ENCODE results near the gene MUL1.

MUL1 gene, protein sequence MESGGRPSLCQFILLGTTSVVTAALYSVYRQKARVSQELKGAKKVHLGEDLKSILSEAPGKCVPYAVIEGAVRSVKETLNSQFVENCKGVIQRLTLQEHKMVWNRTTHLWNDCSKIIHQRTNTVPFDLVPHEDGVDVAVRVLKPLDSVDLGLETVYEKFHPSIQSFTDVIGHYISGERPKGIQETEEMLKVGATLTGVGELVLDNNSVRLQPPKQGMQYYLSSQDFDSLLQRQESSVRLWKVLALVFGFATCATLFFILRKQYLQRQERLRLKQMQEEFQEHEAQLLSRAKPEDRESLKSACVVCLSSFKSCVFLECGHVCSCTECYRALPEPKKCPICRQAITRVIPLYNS

DNA sequence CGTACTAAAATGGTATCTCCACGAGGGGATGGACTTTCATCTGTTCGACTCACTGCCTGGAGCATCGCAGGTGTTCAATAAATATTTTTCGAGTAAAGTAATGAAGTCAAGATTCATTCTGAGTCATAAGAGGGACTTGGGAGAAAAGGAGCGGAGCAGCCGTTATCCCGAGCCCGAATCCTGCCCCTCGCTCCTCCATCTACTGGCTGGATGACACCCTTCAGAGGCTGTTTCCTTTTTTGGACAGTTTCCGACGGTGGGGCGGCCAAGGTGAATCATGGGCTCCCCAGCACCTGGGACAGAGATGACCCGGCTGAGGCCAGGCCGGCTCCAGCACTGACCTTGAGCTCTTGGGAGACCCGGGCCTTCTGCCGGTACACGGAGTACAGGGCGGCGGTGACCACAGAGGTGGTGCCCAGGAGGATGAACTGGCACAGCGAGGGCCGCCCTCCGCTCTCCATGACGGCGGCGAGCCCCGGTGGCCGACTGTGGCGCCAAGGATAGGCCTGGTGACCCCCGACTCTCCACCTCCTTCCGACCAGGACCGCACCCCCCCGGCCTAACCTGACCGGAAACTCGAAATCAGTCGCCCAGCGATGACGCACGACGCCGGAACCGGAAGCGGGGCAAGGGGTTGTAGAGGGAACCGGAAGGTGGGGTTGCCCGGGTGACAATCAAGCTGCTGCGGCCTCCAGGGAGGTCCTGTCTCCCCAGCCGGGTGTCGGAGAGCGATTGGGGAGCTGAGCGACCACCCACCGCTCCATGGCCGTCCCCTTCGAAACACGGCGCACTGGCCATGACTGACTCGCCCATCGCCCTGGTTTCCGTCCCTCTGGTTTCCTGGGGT lies at the start of gene MUL1:
TSS of gene MUL1 (minus strand) at position 588 of the 847 bp plus-strand sequence. CDS start at position 461, 127 bp downstream.
- in situ Hi-C loops (cut with HindIII; ENCODE audit: low sequenced_read_pairs) = no loop called here
- TF ChIP-seq, protein P1, sequence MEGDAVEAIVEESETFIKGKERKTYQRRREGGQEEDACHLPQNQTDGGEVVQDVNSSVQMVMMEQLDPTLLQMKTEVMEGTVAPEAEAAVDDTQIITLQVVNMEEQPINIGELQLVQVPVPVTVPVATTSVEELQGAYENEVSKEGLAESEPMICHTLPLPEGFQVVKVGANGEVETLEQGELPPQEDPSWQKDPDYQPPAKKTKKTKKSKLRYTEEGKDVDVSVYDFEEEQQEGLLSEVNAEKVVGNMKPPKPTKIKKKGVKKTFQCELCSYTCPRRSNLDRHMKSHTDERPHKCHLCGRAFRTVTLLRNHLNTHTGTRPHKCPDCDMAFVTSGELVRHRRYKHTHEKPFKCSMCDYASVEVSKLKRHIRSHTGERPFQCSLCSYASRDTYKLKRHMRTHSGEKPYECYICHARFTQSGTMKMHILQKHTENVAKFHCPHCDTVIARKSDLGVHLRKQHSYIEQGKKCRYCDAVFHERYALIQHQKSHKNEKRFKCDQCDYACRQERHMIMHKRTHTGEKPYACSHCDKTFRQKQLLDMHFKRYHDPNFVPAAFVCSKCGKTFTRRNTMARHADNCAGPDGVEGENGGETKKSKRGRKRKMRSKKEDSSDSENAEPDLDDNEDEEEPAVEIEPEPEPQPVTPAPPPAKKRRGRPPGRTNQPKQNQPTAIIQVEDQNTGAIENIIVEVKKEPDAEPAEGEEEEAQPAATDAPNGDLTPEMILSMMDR (IDR thresholded peaks at IDR 0.05; ENCODE audit: low read depth, low read length, missing control alignments) = no peak
- peak; percentile 80 for DNase-seq (ENCODE audit: low read depth)
- peak within 1 kb of the TSS; percentile 95 for H3K4me3 ChIP-seq (ENCODE audit: low read depth, low read length)

DNA sequence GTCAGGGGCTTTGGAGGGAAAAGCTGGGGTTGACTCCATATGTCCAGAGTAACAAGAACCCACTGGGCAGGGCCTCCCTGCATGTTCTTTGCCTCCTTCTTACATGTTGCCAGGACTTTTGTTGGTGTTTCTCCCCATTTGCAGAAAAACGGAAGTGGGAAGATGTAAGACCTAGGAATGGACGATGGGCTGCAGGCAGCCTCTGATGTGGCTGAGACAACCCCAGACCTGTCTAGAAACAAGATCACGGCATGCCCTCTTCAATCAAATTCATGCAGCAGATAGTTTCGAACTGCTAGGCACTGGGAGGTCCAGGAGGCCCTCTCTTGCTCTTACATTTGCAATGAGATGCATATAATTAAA lies 47.8 kb upstream of the MUL1 start:
- DNase-seq (ENCODE audit: low read depth) = no peak
- no peak overlapping the region for H3K4me3 ChIP-seq (ENCODE audit: low read depth, low read length)
- in situ Hi-C loops (cut with HindIII; ENCODE audit: low sequenced_read_pairs) = no loop called here
- TF ChIP-seq, protein P1 (IDR thresholded peaks at IDR 0.05; ENCODE audit: low read depth, low read length, missing control alignments) = no peak

DNA sequence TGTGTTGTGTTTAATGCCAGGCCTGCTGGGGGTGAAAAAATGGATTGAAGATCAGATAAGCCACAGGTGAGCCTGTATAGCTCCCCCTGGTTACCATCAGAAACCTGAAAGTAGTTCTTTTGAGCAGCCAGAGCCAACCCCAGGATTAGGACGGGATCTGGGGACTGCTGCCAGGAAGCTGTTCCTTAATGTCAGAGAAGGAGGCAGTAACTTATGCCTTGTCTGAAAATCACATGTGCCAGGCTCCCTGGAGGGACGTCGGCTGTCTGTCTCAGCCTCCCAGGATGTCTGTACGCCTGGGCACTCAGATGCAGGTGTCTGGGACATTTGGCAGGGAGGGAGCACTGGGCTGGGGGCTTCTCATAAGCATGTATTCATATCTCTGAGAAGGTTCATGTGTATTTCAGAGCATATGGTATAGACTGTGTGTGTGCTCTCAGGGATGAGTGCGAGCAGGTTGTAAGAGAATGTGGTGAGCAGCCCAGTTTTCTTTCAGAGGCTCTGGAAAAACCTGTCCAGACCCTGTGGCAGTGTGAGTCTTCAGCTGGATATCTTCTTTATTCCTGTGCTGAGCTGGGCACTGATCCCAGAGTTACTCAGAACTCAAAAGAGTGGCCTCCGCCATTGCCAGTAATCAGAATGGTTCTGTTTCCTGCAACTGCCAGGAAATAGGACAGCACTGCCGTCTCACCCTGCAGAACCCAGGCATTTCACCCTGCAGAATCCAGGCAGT lies 47.2 kb upstream of the MUL1 start:
- in situ Hi-C loops (cut with HindIII; ENCODE audit: low sequenced_read_pairs) = no loop called here
- H3K4me3 ChIP-seq (ENCODE audit: low read depth, low read length) = no peak overlapping the region
- TF ChIP-seq, protein P1 (IDR thresholded peaks at IDR 0.05; ENCODE audit: low read depth, low read length, missing control alignments) = no peak
- no peak for DNase-seq (ENCODE audit: low read depth)

DNA sequence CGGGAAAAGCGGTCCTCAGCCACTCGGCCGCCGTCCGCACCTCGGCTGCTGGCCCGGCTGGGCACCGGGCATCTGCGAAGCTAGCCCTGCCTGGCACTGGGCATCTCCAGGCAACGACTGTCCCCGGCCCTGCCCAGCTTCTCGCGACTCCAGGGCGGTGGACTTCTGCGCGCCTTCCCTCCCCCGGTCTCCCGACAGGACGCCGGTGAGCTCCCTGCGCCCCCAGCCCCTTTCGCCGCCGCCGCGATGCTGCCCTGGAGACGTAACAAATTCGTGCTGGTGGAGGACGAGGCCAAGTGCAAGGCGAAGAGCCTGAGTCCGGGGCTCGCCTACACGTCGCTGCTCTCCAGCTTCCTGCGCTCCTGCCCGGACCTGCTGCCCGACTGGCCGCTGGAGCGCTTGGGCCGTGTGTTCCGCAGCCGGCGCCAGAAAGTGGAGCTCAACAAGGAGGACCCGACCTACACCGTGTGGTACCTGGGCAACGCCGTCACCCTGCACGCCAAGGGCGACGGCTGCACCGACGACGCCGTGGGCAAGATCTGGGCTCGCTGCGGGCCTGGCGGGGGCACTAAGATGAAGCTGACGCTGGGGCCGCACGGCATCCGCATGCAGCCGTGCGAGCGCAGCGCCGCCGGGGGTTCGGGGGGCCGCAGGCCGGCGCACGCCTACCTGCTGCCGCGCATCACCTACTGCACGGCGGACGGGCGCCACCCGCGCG lies 44.9 kb upstream of the MUL1 start:
- in situ Hi-C loops (cut with HindIII; ENCODE audit: low sequenced_read_pairs) = no loop called here
- peak overlapping the region; percentile 24 for H3K4me3 ChIP-seq (ENCODE audit: low read depth, low read length)
- DNase-seq (ENCODE audit: low read depth) = no peak
- TF ChIP-seq, protein P1 (IDR thresholded peaks at IDR 0.05; ENCODE audit: low read depth, low read length, missing control alignments) = no peak

DNA sequence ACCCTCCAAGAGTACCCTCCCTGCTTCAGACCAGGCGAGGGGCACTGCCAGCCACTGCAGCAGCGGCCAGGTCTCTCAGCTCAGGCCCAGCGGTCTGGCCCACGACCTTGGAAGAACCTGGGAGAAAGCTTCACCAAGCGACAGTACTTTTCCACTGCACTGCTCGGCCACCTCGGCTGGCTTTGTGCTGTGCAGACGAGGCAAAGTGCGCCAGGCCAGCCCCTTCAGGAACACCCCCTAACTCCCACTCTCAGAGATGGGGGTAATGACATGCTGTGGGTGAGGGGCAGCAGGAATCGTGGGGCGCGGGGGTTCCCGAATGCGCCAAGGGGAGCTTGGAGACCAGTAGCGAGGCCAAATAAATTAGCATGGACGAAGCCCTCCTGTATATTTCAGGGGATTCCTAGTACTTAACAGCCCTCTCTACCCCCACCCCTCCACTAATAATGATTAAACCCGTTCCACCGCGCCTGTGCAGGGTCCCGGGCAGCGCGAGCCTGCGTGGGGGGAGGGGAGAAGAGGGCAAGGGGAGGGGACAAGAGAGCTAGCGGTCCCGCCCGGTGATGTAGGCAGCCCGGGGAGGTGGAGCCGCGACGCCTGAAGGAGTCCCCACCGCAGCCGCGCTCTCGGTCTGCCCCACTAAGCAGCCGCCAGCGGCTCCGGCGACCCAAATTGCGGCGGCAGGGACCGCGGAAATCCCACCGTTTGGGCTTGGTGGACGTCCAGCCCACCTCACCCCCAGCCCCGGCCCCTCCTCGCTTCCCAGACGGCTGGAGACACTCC lies 44.2 kb upstream of the MUL1 start, which contains the start of gene FAM43B:
TSS of gene FAM43B (plus strand) at position 629 of the 783 bp plus-strand sequence. CDS start 401 bp downstream, outside the sequence.
- H3K4me3 ChIP-seq (ENCODE audit: low read depth, low read length) = peak within 1 kb of the TSS; percentile 24
- in situ Hi-C loops (cut with HindIII; ENCODE audit: low sequenced_read_pairs) = no loop called here
- no peak for DNase-seq (ENCODE audit: low read depth)
- TF ChIP-seq, protein P1 (IDR thresholded peaks at IDR 0.05; ENCODE audit: low read depth, low read length, missing control alignments) = no peak

All from astrocyte of the cerebellum (primary cell).